Subcutaneous adipose tissue (tissue), 4 donors: ENCODE data around the gene CEP43. TPM values are rescaled to one million over a fixed set of nuclear protein-coding genes. Genes with fewer than 3 reads are reported as not detected.

Experiments used
- CTCF ChIP-seq: fragments of 450-650 bp; IDR thresholded peaks from one replicate; pipeline ENCODE4 v1.5.1; 2016; ENCODE audit warnings: low read depth, mild to moderate bottlenecking, control low read depth, antibody characterized with exemption, moderate library complexity
- total RNA-seq, 4 donors: library from RNA; depleted of rRNA; stranded (reverse); fragments of >200 nt; gene quantifications; one replicate each; pipeline ENCODE4 v1.1.0, GENCODE V29; 2016

The CEP43 gene
- total RNA-seq, 4 donors from 2014 or later = 7.3 to 16.2 (median 10.1) TPM

DNA sequence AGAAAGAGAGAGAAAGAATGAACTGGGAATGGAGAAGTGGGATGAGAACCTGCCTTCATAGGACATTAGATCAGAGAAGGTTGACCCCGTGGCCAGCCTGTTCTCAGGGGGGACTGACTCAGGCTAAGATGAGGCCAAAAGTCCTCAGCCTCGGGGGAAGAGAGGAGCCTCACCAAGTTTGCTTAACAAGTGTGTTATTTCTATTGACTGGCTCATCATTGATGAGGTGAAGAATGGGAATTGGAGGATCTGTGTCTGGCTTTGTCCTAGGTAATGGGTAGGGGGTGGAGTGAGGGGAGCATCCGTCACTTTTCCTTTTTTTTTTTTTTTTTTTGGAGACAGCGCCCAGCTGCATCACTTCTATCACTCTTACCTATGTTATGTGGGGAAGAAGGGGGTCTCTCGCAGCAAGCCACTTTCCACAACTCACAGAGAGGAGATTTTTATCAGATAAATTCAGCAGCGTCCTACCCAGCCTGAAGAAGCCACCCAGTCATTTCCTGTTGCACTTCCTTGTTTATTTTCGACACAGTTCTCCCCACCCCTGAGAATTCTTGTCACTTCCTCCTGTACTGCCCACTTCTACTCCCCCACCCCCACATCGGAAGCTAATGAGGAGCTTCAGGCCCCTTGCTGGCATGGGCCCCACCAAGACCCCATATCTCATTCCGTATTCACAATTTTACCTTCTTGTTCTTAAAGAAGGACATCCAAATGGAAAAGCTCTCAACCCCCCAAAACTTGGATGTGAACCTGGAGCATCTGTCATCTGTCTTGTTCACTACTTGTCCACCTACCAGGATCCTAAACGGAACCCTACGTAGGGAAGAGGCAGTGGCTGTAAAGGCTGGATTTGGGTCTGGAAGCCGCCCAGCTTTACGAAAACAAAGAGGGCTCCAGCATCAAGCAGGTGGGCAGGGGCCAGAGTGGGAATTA, 40.0 kb upstream of the CEP43 start:
- TF ChIP-seq CTCF = no peak

- TF ChIP-seq CTCF = no peak
Observed at GRCh38 chr6:166959911-166960608, 39.1 kb upstream of the CEP43 start.

DNA sequence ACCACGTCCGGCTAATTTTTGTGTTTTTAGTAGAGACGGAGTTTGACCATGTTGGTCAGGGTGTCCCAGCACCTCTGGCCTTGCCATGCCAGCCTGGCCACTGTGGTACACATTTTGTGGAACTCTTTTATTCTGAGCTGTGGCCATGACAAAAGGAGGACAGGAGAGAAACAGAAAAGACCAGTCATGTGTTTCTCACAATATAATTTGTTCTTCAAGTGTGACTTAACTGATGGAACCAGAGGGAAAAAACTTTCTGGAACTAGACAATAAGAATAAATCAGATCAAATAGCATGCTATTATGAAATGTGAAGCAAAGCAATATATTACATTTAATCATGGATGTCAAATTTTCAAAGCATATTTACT, 38.6 kb upstream of the CEP43 start:
- TF ChIP-seq CTCF = no peak

GRCh38 chr6:166966268-166966667, 32.9 kb upstream of the CEP43 start:
- no peak for TF ChIP-seq CTCF

DNA sequence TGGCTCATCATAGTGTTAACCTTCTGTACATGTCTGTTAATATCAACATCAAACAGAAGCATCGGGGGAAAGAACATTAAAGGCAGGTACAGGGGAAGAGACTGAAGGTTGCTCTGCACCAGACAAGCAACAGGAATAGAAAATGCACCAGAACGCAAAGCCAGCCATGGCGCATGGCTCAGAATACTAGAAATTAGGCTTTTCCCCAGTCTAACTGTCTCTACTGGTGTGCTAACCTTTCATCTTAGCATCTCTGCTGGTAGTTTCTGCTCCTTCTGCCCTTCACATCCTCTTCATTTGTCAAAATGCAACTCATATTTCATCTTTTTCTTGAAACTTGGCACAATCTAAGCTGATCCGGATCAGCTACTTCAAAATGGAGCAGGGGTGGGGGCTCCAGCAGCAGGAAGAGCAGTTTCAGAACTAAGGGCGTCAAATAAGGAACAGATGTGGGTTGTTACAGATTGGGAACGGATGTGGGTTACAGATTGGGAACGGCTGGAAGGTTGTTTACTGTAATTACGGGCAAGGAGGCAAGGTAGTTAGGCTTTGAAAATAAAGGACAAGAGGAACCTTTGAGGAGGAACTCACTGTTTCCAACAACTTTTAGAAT, 29.7 kb upstream of the CEP43 start:
- TF ChIP-seq CTCF = no peak

DNA sequence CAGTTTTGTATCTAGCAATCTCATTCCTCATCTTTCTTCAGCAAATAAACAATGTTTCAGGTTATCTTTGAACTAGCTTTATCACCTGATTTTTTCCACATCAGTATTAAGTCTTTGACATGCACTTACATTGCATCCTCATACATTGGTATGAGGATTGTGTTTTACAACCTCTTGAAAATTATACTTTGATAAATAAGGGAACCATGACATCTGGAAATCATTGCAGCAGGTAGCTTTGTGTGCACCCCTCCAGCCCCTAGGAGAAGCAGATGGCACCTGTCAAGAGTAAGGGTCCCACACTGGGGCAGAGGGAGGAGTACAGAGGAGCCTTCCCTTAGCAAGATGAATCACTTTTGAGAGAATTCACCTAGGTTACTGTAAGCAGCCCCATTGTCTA, 29.1 kb upstream of the CEP43 start:
- TF ChIP-seq CTCF = no peak

DNA sequence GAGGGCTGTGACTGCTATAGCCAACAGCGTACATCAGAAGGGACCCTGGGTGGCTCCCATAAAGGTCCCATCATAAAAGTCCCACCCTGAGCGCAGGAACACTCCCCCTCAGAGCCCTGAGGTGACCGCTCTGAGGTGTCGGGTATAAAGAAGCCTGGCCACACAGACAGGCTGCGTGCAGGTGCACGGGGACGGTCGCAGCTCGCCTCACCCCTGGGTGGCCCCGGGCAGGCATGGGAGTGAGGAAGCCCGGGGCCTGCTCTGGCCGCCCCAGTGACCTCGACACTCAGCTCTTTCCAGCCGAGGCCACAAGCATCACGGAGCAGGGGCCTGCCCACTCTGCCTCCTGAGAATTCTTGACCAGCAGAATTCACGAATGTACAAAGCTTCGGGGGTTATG, 28.4 kb upstream of the CEP43 start:
- TF ChIP-seq CTCF = no peak
